ENCODE measurements around the gene FOXI2. TPM values are rescaled to one million over a fixed set of nuclear protein-coding genes. Genes with fewer than 3 reads are reported as not detected.

FOXI2 gene
- total and polyA plus RNA-seq, 2 experiments from 2014 or later: not detected

- H3K9me2 ChIP-seq (replicated peaks; ENCODE audit: insufficient read depth): no peaks in the 10 kb centered on the region
- H3K27ac ChIP-seq: no peak overlapping the region
- H3K4me1 ChIP-seq (ENCODE audit: insufficient read depth): peaks cover 3% of the 10 kb centered on the region
- no peaks in the 10 kb centered on the region for H4K20me1 ChIP-seq (ENCODE audit: insufficient read depth, poor library complexity, severe bottlenecking)
- H3K36me3 ChIP-seq (replicated peaks; ENCODE audit: insufficient read depth, low read depth): no peaks in the 10 kb centered on the region
- H3K27me3 ChIP-seq: peaks cover 88% of the 10 kb centered on the region
- no peaks in the 10 kb centered on the region for H3K9me3 ChIP-seq (ENCODE audit: low read depth)
- peak overlapping the region; percentile 71 for H3K4me2 ChIP-seq
- TF ChIP-seq EZH2phosphoT487 (IDR thresholded peaks at IDR 0.05; ENCODE audit: low read depth, severe bottlenecking, unreplicated experiment) (peak; percentile 59), CTCF (IDR thresholded peaks at IDR 0.05; ENCODE audit: poor library complexity) (no peak), EZH2 (IDR thresholded peaks at IDR 0.05; ENCODE audit: borderline replicate concordance) (peak; percentile 2)
- H3K4me3 ChIP-seq: no peak overlapping the region
- WGBS (ENCODE audit: low lambda C conversion rate, missing lambda C conversion rate): 3% methylated on average over 64 of the region's 66 CpGs
- H3K79me2 ChIP-seq: no peaks in the 10 kb centered on the region
- H2AFZ ChIP-seq: no peak overlapping the region
- DNase-seq (ENCODE audit: low spot score): no peak
These were observed 617 bp upstream of the FOXI2 start for GRCh38 chr10:127736222-127736914.

- peak; percentile 10 for DNase-seq (ENCODE audit: low spot score)
- no peak overlapping the region for H3K27ac ChIP-seq
- H2AFZ ChIP-seq: no peak overlapping the region
- no peaks in the 10 kb centered on the region for H3K9me2 ChIP-seq (replicated peaks; ENCODE audit: insufficient read depth)
- no peaks in the 10 kb centered on the region for H4K20me1 ChIP-seq (ENCODE audit: insufficient read depth, poor library complexity, severe bottlenecking)
- H3K9me3 ChIP-seq (ENCODE audit: low read depth): no peaks in the 10 kb centered on the region
- peaks cover 85% of the 10 kb centered on the region for H3K27me3 ChIP-seq
- no peak overlapping the region for H3K4me3 ChIP-seq
- no peaks in the 10 kb centered on the region for H3K79me2 ChIP-seq
- TF ChIP-seq CTCF (IDR thresholded peaks at IDR 0.05; ENCODE audit: poor library complexity): no peak
- TF ChIP-seq EZH2 (IDR thresholded peaks at IDR 0.05; ENCODE audit: borderline replicate concordance): peak; percentile 80
- peak; percentile 81 for TF ChIP-seq EZH2phosphoT487 (IDR thresholded peaks at IDR 0.05; ENCODE audit: low read depth, severe bottlenecking, unreplicated experiment)
- no peaks in the 10 kb centered on the region for H3K36me3 ChIP-seq (replicated peaks; ENCODE audit: insufficient read depth, low read depth)
- WGBS (ENCODE audit: low lambda C conversion rate, missing lambda C conversion rate): 10% methylated on average over 59 of the region's 59 CpGs
- peaks cover 3% of the 10 kb centered on the region for H3K4me1 ChIP-seq (ENCODE audit: insufficient read depth)
- peak overlapping the region; percentile 71 for H3K4me2 ChIP-seq
These were observed 852 bp downstream of the FOXI2 start for GRCh38 chr10:127737563-127738511.

- no peak for DNase-seq (ENCODE audit: low spot score)
- Histone ChIP-seq H3K27me3 (peaks cover 78% of the 10 kb centered on the region), H3K9me3 (ENCODE audit: low read depth) (no peaks in the 10 kb centered on the region), H3K79me2 (no peaks in the 10 kb centered on the region), H3K9me2 (replicated peaks; ENCODE audit: insufficient read depth) (no peaks in the 10 kb centered on the region), H3K27ac (no peak overlapping the region), H3K4me2 (peak overlapping the region; percentile 68), H2AFZ (no peak overlapping the region), H3K36me3 (replicated peaks; ENCODE audit: insufficient read depth, low read depth) (no peaks in the 10 kb centered on the region), H3K4me3 (no peak overlapping the region), H4K20me1 (ENCODE audit: insufficient read depth, poor library complexity, severe bottlenecking) (no peaks in the 10 kb centered on the region), H3K4me1 (ENCODE audit: insufficient read depth) (peaks cover 3% of the 10 kb centered on the region)
- WGBS (ENCODE audit: low lambda C conversion rate, missing lambda C conversion rate): 32% methylated on average over 53 of the region's 59 CpGs
- no peak for TF ChIP-seq CTCF (IDR thresholded peaks at IDR 0.05; ENCODE audit: poor library complexity)
- no peak for TF ChIP-seq EZH2 (IDR thresholded peaks at IDR 0.05; ENCODE audit: borderline replicate concordance)
- TF ChIP-seq EZH2phosphoT487 (IDR thresholded peaks at IDR 0.05; ENCODE audit: low read depth, severe bottlenecking, unreplicated experiment): no peak
These were observed 1.8 kb downstream of the FOXI2 start for GRCh38 chr10:127738512-127739424.
